HPDE6-E6E7 (cell line): ENCODE data around the gene HPCAL4.

Experiments
- DNase-seq: peaks from one replicate; pipeline ENCODE4 v3.0.0; 2011; ENCODE audit warnings: missing footprints; ENCODE audit errors: extremely low spot score

The HPCAL4 gene

GRCh38 chr1:39649636-39650185 lies 41.5 kb downstream of the HPCAL4 start:
- DNase-seq, result no peak

GRCh38 chr1:39648496-39648895 lies 42.7 kb downstream of the HPCAL4 start:
- no peak for DNase-seq

GRCh38 chr1:39647247-39647646 lies 44.0 kb downstream of the HPCAL4 start:
- DNase-seq, result no peak

GRCh38 chr1:39646232-39647081 lies 44.8 kb downstream of the HPCAL4 start:
- no peak for DNase-seq

GRCh38 chr1:39645411-39646043 lies 45.7 kb downstream of the HPCAL4 start:
- no peak for DNase-seq

GRCh38 chr1:39643705-39644104 lies 47.5 kb downstream of the HPCAL4 start:
- DNase-seq, result no peak

GRCh38 chr1:39642796-39643195 lies 48.4 kb downstream of the HPCAL4 start:
- no peak for DNase-seq

- DNase-seq, result no peak
These were observed 50.4 kb downstream of the HPCAL4 start for GRCh38 chr1:39640861-39641260.

- DNase-seq, result no peak
These were observed 51.7 kb downstream of the HPCAL4 start, which contains the start of gene HEYL for GRCh38 chr1:39639305-39640130. HEYL (minus strand) TSS chr1:39639643; CDS start chr1:39639625, 18 bp downstream.

GRCh38 chr1:39638965-39639304 lies 52.3 kb downstream of the HPCAL4 start:
- no peak for DNase-seq

GRCh38 chr1:39637361-39637760 lies 53.9 kb downstream of the HPCAL4 start:
- no peak for DNase-seq

GRCh38 chr1:39635871-39636210 lies 55.4 kb downstream of the HPCAL4 start:
- no peak for DNase-seq

GRCh38 chr1:39635205-39635870 lies 55.9 kb downstream of the HPCAL4 start:
- DNase-seq, result no peak

- DNase-seq, result no peak
These were observed 57.8 kb downstream of the HPCAL4 start for GRCh38 chr1:39633422-39633821.

GRCh38 chr1:39632682-39633417 lies 58.4 kb downstream of the HPCAL4 start:
- no peak for DNase-seq

- DNase-seq, result no peak
These were observed 58.9 kb downstream of the HPCAL4 start for GRCh38 chr1:39632323-39632681.

GRCh38 chr1:39631361-39632322 lies 59.6 kb downstream of the HPCAL4 start:
- DNase-seq, result no peak

- DNase-seq, result no peak
These were observed 62.4 kb downstream of the HPCAL4 start for GRCh38 chr1:39628807-39629350.
